AG10803 (cell line): ENCODE measurements around the gene KCTD16.

Experiments used
- DNase-seq: peaks from one replicate; pipeline ENCODE4 v3.0.0; 2010; ENCODE audit warnings: low read depth
- H3K4me3 ChIP-seq: 2 replicates; pipeline ENCODE4 v1.5.1; 2011; ENCODE audit warnings: mild to moderate bottlenecking, low read length, control low read depth
- CTCF ChIP-seq: conservative IDR thresholded peaks from 2 replicates; pipeline ENCODE4 v1.5.1; 2011; ENCODE audit warnings: mild to moderate bottlenecking, low read length, control low read depth, inconsistent platforms

The KCTD16 gene

GRCh38 chr5:144405991-144406390 is 235.3 kb downstream of the KCTD16 start:
- H3K4me3 ChIP-seq, result no peak overlapping the region
- DNase-seq, result no peak
- no peak for TF ChIP-seq CTCF

DNA sequence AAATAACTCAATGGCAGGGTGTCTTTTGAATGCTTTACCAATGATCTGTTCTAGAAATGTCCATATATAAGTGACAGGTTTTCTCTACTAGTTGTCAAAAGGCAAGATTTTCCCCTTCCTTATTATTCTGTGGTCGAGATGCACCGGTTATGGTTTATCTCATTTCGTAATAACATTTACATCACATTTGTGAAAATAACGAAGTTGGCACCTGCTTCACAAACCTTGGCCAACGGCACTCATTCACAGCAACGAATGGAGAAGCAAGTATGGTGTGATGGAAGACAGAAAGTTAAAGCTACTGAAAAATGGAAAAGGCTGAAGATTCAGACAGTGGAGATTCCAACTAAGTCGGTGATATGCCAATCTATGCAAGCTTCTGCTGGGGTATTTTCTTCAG is 235.8 kb downstream of the KCTD16 start:
- TF ChIP-seq CTCF, result no peak
- no peak for DNase-seq
- H3K4me3 ChIP-seq, result no peak overlapping the region

- no peak overlapping the region for H3K4me3 ChIP-seq
- DNase-seq, result no peak
- no peak for TF ChIP-seq CTCF
Observed at GRCh38 chr5:144414202-144415029, 243.7 kb downstream of the KCTD16 start.

GRCh38 chr5:144416196-144416595 is 245.5 kb downstream of the KCTD16 start:
- no peak overlapping the region for H3K4me3 ChIP-seq
- no peak for DNase-seq
- TF ChIP-seq CTCF, result no peak

DNA sequence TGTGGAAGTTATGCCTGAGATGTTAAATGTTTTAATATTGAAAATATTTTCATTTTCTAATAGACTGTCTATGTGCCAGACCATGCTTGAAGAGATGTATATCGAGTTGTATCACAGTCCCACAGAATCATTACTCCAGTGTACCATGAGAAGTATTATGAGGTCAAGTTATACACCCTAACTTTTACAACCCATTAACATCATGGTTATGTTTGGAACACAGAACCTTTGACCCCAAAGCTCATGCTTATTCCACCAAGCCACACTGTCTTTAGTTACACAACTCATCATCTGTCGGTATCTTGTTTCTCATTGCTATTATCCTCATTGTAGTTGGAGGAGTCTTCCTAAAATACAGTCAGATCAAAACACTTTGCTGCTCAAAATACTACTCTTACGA is 248.0 kb downstream of the KCTD16 start:
- no peak for DNase-seq
- H3K4me3 ChIP-seq, result no peak overlapping the region
- TF ChIP-seq CTCF, result no peak

DNA sequence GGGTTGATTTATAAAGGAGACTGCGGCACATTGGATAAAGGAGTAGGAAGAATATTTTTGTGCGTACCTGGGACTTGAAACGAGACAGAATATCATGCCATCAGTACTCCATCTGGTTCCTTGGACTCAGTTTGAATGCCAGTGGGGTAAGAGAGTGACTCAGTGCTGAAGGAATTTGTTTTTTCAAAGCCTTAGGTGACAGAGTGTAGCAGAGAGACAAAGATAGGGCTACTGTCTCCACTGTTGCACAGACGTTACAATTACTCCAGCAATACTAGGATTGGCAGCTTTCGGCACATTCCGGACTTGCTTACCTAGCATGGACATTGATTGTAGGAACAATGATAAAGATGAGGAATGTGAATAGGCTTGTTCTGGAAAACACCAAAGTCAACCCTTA is 250.7 kb downstream of the KCTD16 start:
- DNase-seq, result peak; percentile 5

More for the DNA sequence above, 250.7 kb downstream of the KCTD16 start:
- H3K4me3 ChIP-seq, result no peak overlapping the region
- no peak for TF ChIP-seq CTCF
